CD8-positive, alpha-beta memory T cell (primary cell): ENCODE results near the gene PATZ1. TPM values are rescaled to one million over a fixed set of nuclear protein-coding genes. Genes with fewer than 3 reads are reported as not detected.
A peak's percentile ranks its signal among the peaks of the same experiment; 100 is the strongest.

Experiments
- CTCF ChIA-PET: fragments of 350-600 bp; sonication (Branson Sonifier 250); formaldehyde crosslinking; loops from one replicate; lab custom pipeline; 2021; ENCODE audit warnings: antibody characterized with exemption; lab: Charles Lee
- POLR2A ChIA-PET: fragments of 350-600 bp; sonication (Branson Sonifier 250); formaldehyde crosslinking; loops from one replicate; lab custom pipeline; 2021; ENCODE audit warnings: antibody characterized with exemption; lab: Charles Lee
- DNase-seq, 5 donors: peaks; one replicate each; pipeline versions ENCODE4 v3.0.0 to v3.0.0-alpha.2; 2020 to 2022; ENCODE audit warnings: mixed read lengths in 1 of 5
- H3K27ac ChIP-seq: one replicate; pipeline ENCODE4 v1.7.0; 2013; ENCODE audit warnings: low read depth, mild to moderate bottlenecking, low read length, moderate library complexity
- H3K27me3 ChIP-seq: 2 replicates; pipeline ENCODE4 v1.7.0; 2013; ENCODE audit warnings: low read length, mild to moderate bottlenecking; ENCODE audit not compliant: insufficient read depth, poor library complexity, severe bottlenecking
- H3K36me3 ChIP-seq: 2 replicates; pipeline ENCODE4 v1.7.0; 2013; ENCODE audit warnings: mild to moderate bottlenecking, low read length, moderate library complexity; ENCODE audit not compliant: insufficient read depth
- H3K4me1 ChIP-seq: 2 replicates; pipeline ENCODE4 v1.7.0; 2013; ENCODE audit warnings: mild to moderate bottlenecking, low read length, moderate library complexity; ENCODE audit not compliant: insufficient read depth
- H3K4me3 ChIP-seq: 2 replicates; pipeline ENCODE4 v1.7.0; 2013; ENCODE audit warnings: mild to moderate bottlenecking, low read length
- H3K9me3 ChIP-seq: 2 replicates; pipeline ENCODE4 v1.7.0; 2013; ENCODE audit warnings: mild to moderate bottlenecking, low read length
- H3K27ac Mint-ChIP-seq, 8 donors: one replicate each; pipeline ENCODE4 v1.8.0; 2020 to 2021; ENCODE audit warnings: mixed read lengths in 8 of 8, mild to moderate bottlenecking in 6 of 8, inconsistent platforms in 3 of 8, moderate library complexity in 3 of 8
- H3K27me3 Mint-ChIP-seq, 2 donors: one replicate each; pipeline ENCODE4 v1.8.0; 2020 to 2021; ENCODE audit warnings: mixed read lengths in 2 of 2, mild to moderate bottlenecking in 1 of 2, moderate library complexity in 1 of 2
- H3K36me3 Mint-ChIP-seq, 3 donors: one replicate each; pipeline ENCODE4 v1.8.0; 2020 to 2021; ENCODE audit warnings: mixed read lengths in 3 of 3, inconsistent platforms in 1 of 3, mild to moderate bottlenecking in 1 of 3
- H3K4me1 Mint-ChIP-seq, 3 donors: one replicate each; pipeline ENCODE4 v1.8.0; 2020 to 2021; ENCODE audit warnings: mixed read lengths in 3 of 3, inconsistent platforms in 1 of 3, mild to moderate bottlenecking in 1 of 3
- H3K4me3 Mint-ChIP-seq, 7 donors: one replicate each; pipeline ENCODE4 v1.8.0; 2020 to 2021; ENCODE audit warnings: mixed read lengths in 7 of 7, mild to moderate bottlenecking in 6 of 7, moderate library complexity in 4 of 7, inconsistent platforms in 2 of 7
- H3K9me3 Mint-ChIP-seq, 5 donors: one replicate each; pipeline ENCODE4 v1.8.0; 2020 to 2022; ENCODE audit warnings: mixed read lengths in 5 of 5, mild to moderate bottlenecking in 3 of 5, moderate library complexity in 2 of 5, inconsistent platforms in 1 of 5
- polyA plus RNA-seq: library from polyadenylated mRNA; unstranded; fragments of 300-500 nt; fragmentation: Illumina TruSeq; gene quantifications from one replicate; pipeline ENCODE4 v1.2.3, GENCODE V29; 2021
- total RNA-seq, 2 experiments: library from RNA; stranded (reverse); gene quantifications; one replicate each; pipeline ENCODE4 v1.2.3, GENCODE V29; 2021

The PATZ1 gene
- total and polyA plus RNA-seq, 3 experiments from 2014 or later = 18.1 to 35.6 (median 32.4) TPM

- peaks cover 57% of the 10 kb centered on the region for H3K4me1 ChIP-seq
Observed at GRCh38 chr22:31341386-31342088, 4.6 kb downstream of the PATZ1 start.

GRCh38 chr22:31340765-31341247 is 5.3 kb downstream of the PATZ1 start:
- Mint-ChIP-seq H3K27ac (peak overlapping the region in 7 of 8 donors; percentile 21 to 93 (median 78)), H3K4me3 (peak overlapping the region in 3 of 7 donors; percentile 8 to 78 (median 28)), H3K9me3 (no peaks in the 10 kb centered on the region), H3K4me1 (peaks cover 76 to 87% (median 78%) of the 10 kb centered on the region in 3 donors), H3K27me3 (peaks cover 0 to 1% of the 10 kb centered on the region in 2 donors), H3K36me3 (peaks cover 0 to 84% (median 0%) of the 10 kb centered on the region in 3 donors)
- Histone ChIP-seq H3K27me3 (no peaks in the 10 kb centered on the region), H3K36me3 (peaks cover 52% of the 10 kb centered on the region), H3K9me3 (no peaks in the 10 kb centered on the region), H3K4me3 (no peak overlapping the region), H3K27ac (no peak overlapping the region), H3K4me1 (peaks cover 57% of the 10 kb centered on the region)
- ChIA-PET CTCF (interaction anchor here (1.6 kb wide), 1 partner anchor 27 kb away, joined by 6 read pairs; no protein-coding TSS in a partner anchor), POLR2A (no interaction called here)
- DNase-seq = no peak

More at GRCh38 chr22:31341386-31342088, 4.6 kb downstream of the PATZ1 start:
- Histone ChIP-seq H3K36me3 (peaks cover 49% of the 10 kb centered on the region), H3K9me3 (no peaks in the 10 kb centered on the region), H3K27me3 (no peaks in the 10 kb centered on the region), H3K4me3 (no peak overlapping the region), H3K27ac (no peak overlapping the region)
- Mint-ChIP-seq H3K4me3 (peak overlapping the region in 6 of 7 donors; percentile 12 to 91 (median 84)), H3K36me3 (peaks cover 0 to 79% (median 0%) of the 10 kb centered on the region in 3 donors), H3K27ac (peak overlapping the region; percentile 38 to 95 (median 92)), H3K27me3 (peaks cover 0 to 1% of the 10 kb centered on the region in 2 donors), H3K4me1 (peaks cover 72 to 87% (median 78%) of the 10 kb centered on the region in 3 donors), H3K9me3 (no peaks in the 10 kb centered on the region)
- ChIA-PET POLR2A (no interaction called here), CTCF (no interaction called here)
- DNase-seq = no peak

- no peak overlapping the region for H3K4me3 ChIP-seq
- H3K4me1 ChIP-seq = peaks cover 57% of the 10 kb centered on the region
- H3K9me3 ChIP-seq = no peaks in the 10 kb centered on the region
- no peak overlapping the region for H3K4me3 Mint-ChIP-seq
- H3K36me3 Mint-ChIP-seq = peaks cover 0 to 86% (median 0%) of the 10 kb centered on the region in 3 donors
- ChIA-PET CTCF (interaction anchor here (1.6 kb wide), 1 partner anchor 27 kb away, joined by 6 read pairs; no protein-coding TSS in a partner anchor), POLR2A (no interaction called here)
- H3K9me3 Mint-ChIP-seq = no peaks in the 10 kb centered on the region
- H3K4me1 Mint-ChIP-seq = peaks cover 75 to 84% (median 78%) of the 10 kb centered on the region in 3 donors
- H3K36me3 ChIP-seq = peaks cover 56% of the 10 kb centered on the region
- no peak for DNase-seq
- peaks cover 0 to 1% of the 10 kb centered on the region in 2 donors for H3K27me3 Mint-ChIP-seq
- H3K27me3 ChIP-seq = no peaks in the 10 kb centered on the region
- no peak overlapping the region for H3K27ac ChIP-seq
- peak overlapping the region in 7 of 8 donors; percentile 33 to 93 (median 78) for H3K27ac Mint-ChIP-seq
Observed at GRCh38 chr22:31340360-31340759, 5.8 kb downstream of the PATZ1 start.

- H3K36me3 ChIP-seq = peaks cover 65% of the 10 kb centered on the region
- peak overlapping the region; percentile 50 to 87 (median 76) for H3K27ac Mint-ChIP-seq
- H3K27me3 Mint-ChIP-seq = peaks cover 0 to 1% of the 10 kb centered on the region in 2 donors
- CTCF ChIA-PET = interaction anchor here (0.6 to 1.6 kb wide), 4 partner anchors 8 to 49 kb away, joined by 3 to 6 read pairs (median 4); no protein-coding TSS in a partner anchor
- peaks cover 76 to 83% (median 79%) of the 10 kb centered on the region in 3 donors for H3K4me1 Mint-ChIP-seq
- H3K36me3 Mint-ChIP-seq = peaks cover 0 to 88% (median 5%) of the 10 kb centered on the region in 3 donors
- H3K4me1 ChIP-seq = peaks cover 48% of the 10 kb centered on the region
- H3K27me3 ChIP-seq = no peaks in the 10 kb centered on the region
- peak overlapping the region in 1 of 7 donors; percentile 8 for H3K4me3 Mint-ChIP-seq
- H3K27ac ChIP-seq = peak overlapping the region; percentile 1
- no peak for DNase-seq
- H3K9me3 ChIP-seq = no peaks in the 10 kb centered on the region
- no peaks in the 10 kb centered on the region for H3K9me3 Mint-ChIP-seq
- POLR2A ChIA-PET = interaction anchor here (0.8 kb wide), 1 partner anchor 47 kb away, joined by 3 read pairs; the partner anchor contains the start of gene PIK3IP1
- no peak overlapping the region for H3K4me3 ChIP-seq
Observed at GRCh38 chr22:31339148-31339832, 6.9 kb downstream of the PATZ1 start.

- H3K27me3 Mint-ChIP-seq = no peaks in the 10 kb centered on the region
- peaks cover 3 to 91% (median 11%) of the 10 kb centered on the region in 3 donors for H3K36me3 Mint-ChIP-seq
- Histone ChIP-seq H3K4me1 (peaks cover 27% of the 10 kb centered on the region), H3K4me3 (no peak overlapping the region), H3K9me3 (no peaks in the 10 kb centered on the region), H3K27me3 (no peaks in the 10 kb centered on the region), H3K27ac (no peak overlapping the region), H3K36me3 (peaks cover 68% of the 10 kb centered on the region)
- DNase-seq = no peak
- no peak overlapping the region for H3K4me3 Mint-ChIP-seq
- no peaks in the 10 kb centered on the region for H3K9me3 Mint-ChIP-seq
- peaks cover 63 to 72% (median 70%) of the 10 kb centered on the region in 3 donors for H3K4me1 Mint-ChIP-seq
- ChIA-PET CTCF (interaction anchor here (1.4 to 2.6 kb wide), 4 partner anchors 10 to 177 kb away, joined by 3 to 6 read pairs (median 4); partner anchors contain the start of gene RNF185), POLR2A (interaction anchor here (0.5 to 1.5 kb wide), 3 partner anchors 9 to 358 kb away, joined by 3 to 14 read pairs (median 4); partner anchors contain the start of gene PATZ1)
- peak overlapping the region in 6 of 8 donors; percentile 17 to 71 (median 52) for H3K27ac Mint-ChIP-seq
Observed at GRCh38 chr22:31337178-31337577, 9.0 kb downstream of the PATZ1 start.

GRCh38 chr22:31334329-31334728 is 11.8 kb downstream of the PATZ1 start:
- peak overlapping the region in 3 of 8 donors; percentile 8 to 83 (median 70) for H3K27ac Mint-ChIP-seq
- ChIA-PET POLR2A (no interaction called here), CTCF (no interaction called here)
- DNase-seq = no peak
- no peaks in the 10 kb centered on the region for H3K27me3 ChIP-seq
- no peak overlapping the region for H3K27ac ChIP-seq
- H3K4me1 ChIP-seq = no peaks in the 10 kb centered on the region
- H3K4me3 Mint-ChIP-seq = no peak overlapping the region
- H3K36me3 Mint-ChIP-seq = peaks cover 3 to 90% (median 13%) of the 10 kb centered on the region in 3 donors
- H3K4me3 ChIP-seq = no peak overlapping the region
- H3K9me3 ChIP-seq = no peaks in the 10 kb centered on the region
- H3K4me1 Mint-ChIP-seq = peaks cover 43 to 51% (median 48%) of the 10 kb centered on the region in 3 donors
- H3K27me3 Mint-ChIP-seq = no peaks in the 10 kb centered on the region
- peaks cover 56% of the 10 kb centered on the region for H3K36me3 ChIP-seq
- no peaks in the 10 kb centered on the region for H3K9me3 Mint-ChIP-seq

- Mint-ChIP-seq H3K4me3 (no peak overlapping the region), H3K36me3 (peaks cover 3 to 90% (median 13%) of the 10 kb centered on the region in 3 donors), H3K9me3 (no peaks in the 10 kb centered on the region), H3K27me3 (no peaks in the 10 kb centered on the region), H3K4me1 (peaks cover 39 to 47% (median 43%) of the 10 kb centered on the region in 3 donors), H3K27ac (peak overlapping the region in 6 of 8 donors; percentile 25 to 73 (median 40))
- Histone ChIP-seq H3K4me3 (no peak overlapping the region), H3K27ac (no peak overlapping the region), H3K27me3 (no peaks in the 10 kb centered on the region), H3K36me3 (peaks cover 61% of the 10 kb centered on the region), H3K9me3 (no peaks in the 10 kb centered on the region), H3K4me1 (no peaks in the 10 kb centered on the region)
- DNase-seq = no peak
- CTCF ChIA-PET = no interaction called here
- POLR2A ChIA-PET = no interaction called here
Observed at GRCh38 chr22:31333641-31334040, 12.5 kb downstream of the PATZ1 start.
